Chondrocyte (in vitro differentiated cells): Measurements from ENCODE around the gene CTSH. TPM values are rescaled to one million over a fixed set of nuclear protein-coding genes. Genes with fewer than 3 reads are reported as not detected.
"Not testable (repeated sequence)": the region's sequence is repeated elsewhere in the genome, so short reads cannot be mapped to it uniquely, and the experiment has no call there.

ENCODE experiments used
- DNase-seq: peaks from one replicate; pipeline ENCODE4 v3.0.0; 2021; ENCODE audit warnings: mixed read lengths, low spot score
- H3K27ac Mint-ChIP-seq: one replicate; pipeline ENCODE4 v1.8.0; 2021; ENCODE audit warnings: mild to moderate bottlenecking, moderate library complexity, mixed read lengths; ENCODE audit not compliant: unreplicated experiment
- H3K27me3 Mint-ChIP-seq: 2 replicates; pipeline ENCODE4 v1.8.0; 2021; ENCODE audit warnings: low read depth, mixed read lengths
- H3K36me3 Mint-ChIP-seq: 2 replicates; pipeline ENCODE4 v1.8.0; 2021; ENCODE audit warnings: low read depth, mixed read lengths
- H3K4me1 Mint-ChIP-seq: 2 replicates; pipeline ENCODE4 v1.8.0; 2021; ENCODE audit warnings: low read depth, mild to moderate bottlenecking, mixed read lengths
- H3K4me3 Mint-ChIP-seq: one replicate; pipeline ENCODE4 v1.8.0; 2021; ENCODE audit warnings: mild to moderate bottlenecking, moderate library complexity, mixed read lengths; ENCODE audit not compliant: unreplicated experiment
- H3K9me3 Mint-ChIP-seq: 2 replicates; pipeline ENCODE4 v1.8.0; 2021; ENCODE audit warnings: low read depth, mixed read lengths
- total RNA-seq: library from RNA; stranded (reverse); gene quantifications from 3 replicates; pipeline ENCODE4 v1.2.1, GENCODE V29; 2021
- TF ChIP-seq, protein P1 (sequence below): fragments of 200-600 bp; sonication (generic); IDR thresholded peaks from 2 replicates; pipeline ENCODE4 v1.5.0; 2021; ENCODE audit warnings: antibody characterized with exemption, mild to moderate bottlenecking, moderate library complexity

The CTSH gene
- total RNA-seq, 1 donor from 2014 or later = 22.5 TPM

DNA sequence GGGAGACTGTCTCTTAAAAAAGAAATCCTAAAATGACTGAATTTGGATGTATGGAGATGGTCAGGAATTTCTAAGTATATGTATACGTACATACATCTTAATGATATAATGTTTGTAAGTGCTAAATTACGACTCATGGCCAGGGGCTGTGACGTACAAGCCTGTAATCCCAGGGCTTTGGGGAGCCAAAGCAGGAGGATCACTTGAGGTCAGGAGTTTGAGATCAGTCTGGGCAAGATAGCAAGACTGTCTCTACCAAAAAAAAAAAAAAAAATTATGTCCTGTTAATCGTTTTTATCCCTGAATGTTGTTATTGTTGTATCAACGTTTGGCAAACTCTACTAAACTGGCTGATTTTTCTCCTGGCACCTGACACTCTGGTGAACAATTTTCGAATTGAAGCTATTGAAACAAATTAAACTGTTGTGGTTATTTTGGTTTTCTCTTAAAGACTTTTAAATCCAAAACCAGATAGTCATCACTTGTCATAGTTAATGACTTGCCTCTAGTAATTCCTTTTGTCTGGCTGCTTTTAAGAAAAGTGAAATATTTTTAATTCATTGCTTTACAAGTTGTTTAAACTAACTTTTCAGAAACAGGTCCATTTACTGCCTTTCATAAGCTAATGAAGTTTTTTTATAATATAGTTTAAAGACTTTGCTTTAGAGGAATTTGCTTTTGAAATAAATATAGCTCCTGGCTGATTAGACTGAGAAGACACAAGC is 65.2 kb downstream of the CTSH start:
- Mint-ChIP-seq H3K4me1 (peaks cover 87% of the 10 kb centered on the region), H3K4me3 (peak overlapping the region; percentile 28), H3K9me3 (no peaks in the 10 kb centered on the region), H3K27me3 (no peaks in the 10 kb centered on the region), H3K36me3 (peaks cover 7% of the 10 kb centered on the region), H3K27ac (peak overlapping the region; percentile 57)
- TF ChIP-seq, protein P1, sequence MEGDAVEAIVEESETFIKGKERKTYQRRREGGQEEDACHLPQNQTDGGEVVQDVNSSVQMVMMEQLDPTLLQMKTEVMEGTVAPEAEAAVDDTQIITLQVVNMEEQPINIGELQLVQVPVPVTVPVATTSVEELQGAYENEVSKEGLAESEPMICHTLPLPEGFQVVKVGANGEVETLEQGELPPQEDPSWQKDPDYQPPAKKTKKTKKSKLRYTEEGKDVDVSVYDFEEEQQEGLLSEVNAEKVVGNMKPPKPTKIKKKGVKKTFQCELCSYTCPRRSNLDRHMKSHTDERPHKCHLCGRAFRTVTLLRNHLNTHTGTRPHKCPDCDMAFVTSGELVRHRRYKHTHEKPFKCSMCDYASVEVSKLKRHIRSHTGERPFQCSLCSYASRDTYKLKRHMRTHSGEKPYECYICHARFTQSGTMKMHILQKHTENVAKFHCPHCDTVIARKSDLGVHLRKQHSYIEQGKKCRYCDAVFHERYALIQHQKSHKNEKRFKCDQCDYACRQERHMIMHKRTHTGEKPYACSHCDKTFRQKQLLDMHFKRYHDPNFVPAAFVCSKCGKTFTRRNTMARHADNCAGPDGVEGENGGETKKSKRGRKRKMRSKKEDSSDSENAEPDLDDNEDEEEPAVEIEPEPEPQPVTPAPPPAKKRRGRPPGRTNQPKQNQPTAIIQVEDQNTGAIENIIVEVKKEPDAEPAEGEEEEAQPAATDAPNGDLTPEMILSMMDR = no peak
- no peak for DNase-seq

DNA sequence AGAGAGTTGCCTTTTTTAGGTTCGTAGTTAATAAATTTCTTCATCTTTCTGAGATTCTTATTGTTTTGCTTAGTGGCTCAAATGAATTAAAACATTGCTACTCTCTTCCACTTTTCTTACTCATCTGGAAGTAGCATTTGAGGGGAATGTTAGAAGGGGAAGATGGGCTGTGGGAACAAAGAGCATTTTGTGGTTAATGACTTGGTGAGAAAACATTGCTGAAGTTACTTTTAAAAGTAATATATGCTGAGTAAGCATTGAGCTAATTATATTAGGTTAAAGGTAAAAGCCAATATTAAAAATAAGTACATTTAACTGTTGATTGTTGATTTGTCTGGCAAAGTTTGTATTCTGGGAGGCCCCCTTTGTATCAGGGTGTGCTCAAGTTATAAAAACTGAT is 66.5 kb downstream of the CTSH start:
- Mint-ChIP-seq H3K27ac (peak overlapping the region; percentile 82), H3K4me3 (peak overlapping the region; percentile 100), H3K9me3 (no peaks in the 10 kb centered on the region), H3K27me3 (no peaks in the 10 kb centered on the region), H3K36me3 (peaks cover 3% of the 10 kb centered on the region), H3K4me1 (peaks cover 85% of the 10 kb centered on the region)
- no peak for DNase-seq
- TF ChIP-seq, protein P1 = no peak

DNA sequence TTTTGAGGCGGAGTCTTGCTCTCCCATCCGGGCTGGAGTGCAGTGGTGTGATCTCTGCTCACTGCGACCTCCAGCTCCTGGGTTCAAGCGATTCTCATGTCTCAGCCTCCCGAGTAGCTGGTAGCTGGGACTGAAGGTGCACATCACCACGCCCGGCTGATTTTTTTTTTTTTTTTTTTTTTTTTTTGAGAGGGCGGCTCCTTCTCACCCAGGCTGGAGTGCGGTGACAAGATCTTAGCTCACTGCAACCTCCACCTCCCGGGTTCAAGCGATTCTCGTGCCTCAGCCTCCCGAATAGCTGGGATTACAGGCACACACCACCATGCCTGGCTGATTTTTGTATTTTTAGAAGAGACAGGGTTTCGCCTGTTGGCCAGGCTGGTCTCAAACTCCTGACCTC is 67.9 kb downstream of the CTSH start:
- H3K9me3 Mint-ChIP-seq, H3K27me3 Mint-ChIP-seq, H3K36me3 Mint-ChIP-seq, DNase-seq: not testable (repeated sequence)
- peak overlapping the region; percentile 79 for H3K27ac Mint-ChIP-seq
- H3K4me1 Mint-ChIP-seq = peaks cover 80% of the 10 kb centered on the region
- peak overlapping the region; percentile 100 for H3K4me3 Mint-ChIP-seq

DNA sequence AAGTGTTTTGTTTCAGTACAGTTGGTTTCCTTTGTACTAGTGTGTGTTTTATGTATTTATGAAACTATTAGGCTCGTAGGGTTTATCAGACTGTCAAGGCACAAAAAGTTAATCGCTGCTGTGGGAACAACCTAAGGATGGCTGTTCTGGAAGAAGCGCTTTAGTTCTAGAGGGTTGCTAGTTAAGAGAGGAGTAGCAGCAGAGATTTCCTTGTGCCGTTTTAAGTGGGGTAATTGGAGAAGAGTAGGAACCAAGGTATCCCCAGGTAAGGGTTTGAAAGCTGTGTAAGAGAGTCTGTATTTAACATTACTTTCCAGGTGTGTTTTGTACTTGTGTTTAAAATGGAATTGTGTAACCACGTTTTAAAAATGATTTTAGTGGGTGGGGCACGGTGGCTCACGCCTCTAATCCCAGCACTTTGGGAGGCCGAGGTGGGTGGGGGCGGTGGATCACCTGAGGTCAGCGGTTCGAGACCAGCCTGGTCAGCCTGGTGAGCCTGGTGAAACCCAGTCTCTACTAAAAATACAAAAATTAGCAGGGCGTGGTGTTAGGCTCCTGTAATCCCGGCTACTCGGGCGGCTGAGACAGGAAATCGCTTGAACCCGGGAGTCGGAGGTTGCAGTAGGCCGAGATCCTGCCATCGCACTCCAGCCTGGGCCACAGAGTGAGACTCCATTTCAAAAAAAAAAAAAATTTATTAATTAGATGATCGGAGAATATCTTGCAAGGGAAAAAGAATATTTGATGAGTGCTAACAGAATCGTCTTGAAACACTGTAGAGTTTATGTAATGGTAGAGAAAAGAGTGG is 69.5 kb downstream of the CTSH start:
- no peaks in the 10 kb centered on the region for H3K36me3 Mint-ChIP-seq
- peaks cover 64% of the 10 kb centered on the region for H3K4me1 Mint-ChIP-seq
- no peak for DNase-seq
- H3K9me3 Mint-ChIP-seq = no peaks in the 10 kb centered on the region
- peak overlapping the region; percentile 100 for H3K4me3 Mint-ChIP-seq
- peak overlapping the region; percentile 100 for H3K27ac Mint-ChIP-seq
- no peaks in the 10 kb centered on the region for H3K27me3 Mint-ChIP-seq
- TF ChIP-seq, protein P1 = no peak

DNA sequence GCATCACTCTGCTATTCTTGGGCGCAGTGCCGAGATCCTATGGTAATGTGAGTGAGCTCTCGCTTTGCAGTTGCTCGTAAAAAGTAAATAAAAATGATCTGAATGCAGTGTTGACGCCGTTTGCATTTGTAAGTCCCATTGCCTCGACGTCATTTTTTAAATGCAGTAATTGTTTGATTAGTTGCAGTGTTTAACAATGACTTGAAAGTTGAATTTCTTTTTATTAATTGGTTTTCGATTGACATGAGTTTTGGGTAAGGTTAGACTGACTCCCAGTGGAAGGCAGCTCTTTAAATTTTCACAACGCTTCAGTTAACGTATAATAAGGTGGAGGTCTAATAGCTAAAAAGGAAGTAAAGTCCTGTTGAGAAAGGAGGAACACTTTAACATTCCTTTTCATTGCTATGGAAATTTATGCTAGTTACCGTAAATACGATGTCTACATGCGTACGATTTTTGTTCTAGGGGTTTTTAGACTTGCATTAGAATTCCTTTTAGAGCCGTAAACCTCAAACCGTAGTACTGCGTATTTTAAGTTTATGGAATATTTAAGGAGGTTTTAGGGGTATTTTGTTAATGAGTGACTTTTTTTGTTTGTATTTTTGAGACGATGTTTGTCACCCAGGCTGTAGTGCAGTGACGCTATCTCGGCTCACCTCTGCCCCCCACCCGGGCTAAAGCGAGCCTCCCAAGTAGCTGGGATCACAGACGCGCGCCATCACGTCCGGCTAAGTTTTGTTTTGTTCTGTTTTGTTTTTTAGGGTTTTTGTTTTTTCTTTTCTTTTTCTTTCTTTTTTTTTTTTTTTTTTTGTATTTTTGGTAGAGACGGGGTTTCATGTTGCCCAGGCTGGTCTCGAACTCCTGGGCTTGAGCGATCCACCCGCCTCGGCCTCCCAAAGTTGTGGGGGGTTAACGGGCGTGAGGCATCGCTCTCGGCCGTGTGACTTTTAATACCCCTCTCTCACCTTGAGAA is 70.8 kb downstream of the CTSH start:
- no peak for DNase-seq
- peak overlapping the region; percentile 100 for H3K4me3 Mint-ChIP-seq
- TF ChIP-seq, protein P1 = peak; percentile 71
- H3K27ac Mint-ChIP-seq = peak overlapping the region; percentile 100
- H3K4me1 Mint-ChIP-seq = peaks cover 52% of the 10 kb centered on the region
- H3K27me3 Mint-ChIP-seq = no peaks in the 10 kb centered on the region
- no peaks in the 10 kb centered on the region for H3K36me3 Mint-ChIP-seq
- no peaks in the 10 kb centered on the region for H3K9me3 Mint-ChIP-seq
